Measurements from ENCODE around the gene WDR27. TPM values are rescaled to one million over a fixed set of nuclear protein-coding genes. Genes with fewer than 3 reads are reported as not detected.

WDR27 gene
- total RNA-seq, 1 donor: 23.9 TPM

- no peaks in the 10 kb centered on the region for H4K20me1 ChIP-seq (ENCODE audit: insufficient read depth, low read length)
- no peak overlapping the region for H3K4me3 ChIP-seq (ENCODE audit: insufficient read depth, low read length)
- peaks cover 32% of the 10 kb centered on the region for H3K36me3 ChIP-seq (ENCODE audit: insufficient read depth, low read length)
- no peaks in the 10 kb centered on the region for H3K4me1 ChIP-seq (ENCODE audit: insufficient read depth, low read length)
- H3K9me3 ChIP-seq (ENCODE audit: low read depth, low read length): no peaks in the 10 kb centered on the region
- no peak for TF ChIP-seq CTCF (IDR thresholded peaks at IDR 0.05; ENCODE audit: extremely low read depth, low read depth, low read length)
- H3K4me2 ChIP-seq (ENCODE audit: insufficient read depth, low read length): no peak overlapping the region
- no peak overlapping the region for H2AFZ ChIP-seq (ENCODE audit: low read length)
- H3K79me2 ChIP-seq (ENCODE audit: insufficient read depth, low read length): no peaks in the 10 kb centered on the region
- H3K27ac ChIP-seq (ENCODE audit: low read depth, low read length): no peak overlapping the region
- no peaks in the 10 kb centered on the region for H3K27me3 ChIP-seq (ENCODE audit: insufficient read depth, low read length)
- DNase-seq (ENCODE audit: insufficient read length, low spot score, missing footprints): no peak
Measured at GRCh38 chr6:169663468-169663867, 38.4 kb downstream of the WDR27 start.

GRCh38 chr6:169661391-169661756 lies 40.5 kb downstream of the WDR27 start:
- H3K27me3 ChIP-seq (ENCODE audit: insufficient read depth, low read length): no peaks in the 10 kb centered on the region
- no peak for DNase-seq (ENCODE audit: insufficient read length, low spot score, missing footprints)
- TF ChIP-seq CTCF (IDR thresholded peaks at IDR 0.05; ENCODE audit: extremely low read depth, low read depth, low read length): no peak

GRCh38 chr6:169660751-169661390 lies 41.0 kb downstream of the WDR27 start:
- H3K27me3 ChIP-seq (ENCODE audit: insufficient read depth, low read length): no peaks in the 10 kb centered on the region
- peaks cover 28% of the 10 kb centered on the region for H3K36me3 ChIP-seq (ENCODE audit: insufficient read depth, low read length)
- no peak overlapping the region for H2AFZ ChIP-seq (ENCODE audit: low read length)
- H3K79me2 ChIP-seq (ENCODE audit: insufficient read depth, low read length): no peaks in the 10 kb centered on the region
- no peak for TF ChIP-seq CTCF (IDR thresholded peaks at IDR 0.05; ENCODE audit: extremely low read depth, low read depth, low read length)
- H3K9me3 ChIP-seq (ENCODE audit: low read depth, low read length): no peaks in the 10 kb centered on the region
- DNase-seq (ENCODE audit: insufficient read length, low spot score, missing footprints): no peak
- no peaks in the 10 kb centered on the region for H3K4me1 ChIP-seq (ENCODE audit: insufficient read depth, low read length)
- no peak overlapping the region for H3K27ac ChIP-seq (ENCODE audit: low read depth, low read length)
- H3K4me3 ChIP-seq (ENCODE audit: insufficient read depth, low read length): no peak overlapping the region
- no peak overlapping the region for H3K4me2 ChIP-seq (ENCODE audit: insufficient read depth, low read length)
- H4K20me1 ChIP-seq (ENCODE audit: insufficient read depth, low read length): no peaks in the 10 kb centered on the region

More at GRCh38 chr6:169661391-169661756, 40.5 kb downstream of the WDR27 start:
- H3K9me3 ChIP-seq (ENCODE audit: low read depth, low read length): no peaks in the 10 kb centered on the region
- no peaks in the 10 kb centered on the region for H3K4me1 ChIP-seq (ENCODE audit: insufficient read depth, low read length)
- peaks cover 28% of the 10 kb centered on the region for H3K36me3 ChIP-seq (ENCODE audit: insufficient read depth, low read length)
- H3K27ac ChIP-seq (ENCODE audit: low read depth, low read length): no peak overlapping the region
- H4K20me1 ChIP-seq (ENCODE audit: insufficient read depth, low read length): no peaks in the 10 kb centered on the region
- H3K4me2 ChIP-seq (ENCODE audit: insufficient read depth, low read length): no peak overlapping the region
- no peaks in the 10 kb centered on the region for H3K79me2 ChIP-seq (ENCODE audit: insufficient read depth, low read length)
- no peak overlapping the region for H3K4me3 ChIP-seq (ENCODE audit: insufficient read depth, low read length)
- H2AFZ ChIP-seq (ENCODE audit: low read length): no peak overlapping the region

GRCh38 chr6:169659820-169660610 lies 41.8 kb downstream of the WDR27 start:
- no peak for DNase-seq (ENCODE audit: insufficient read length, low spot score, missing footprints)
- no peaks in the 10 kb centered on the region for H3K27me3 ChIP-seq (ENCODE audit: insufficient read depth, low read length)
- no peak overlapping the region for H3K27ac ChIP-seq (ENCODE audit: low read depth, low read length)
- H3K4me3 ChIP-seq (ENCODE audit: insufficient read depth, low read length): no peak overlapping the region
- H4K20me1 ChIP-seq (ENCODE audit: insufficient read depth, low read length): no peaks in the 10 kb centered on the region
- no peak overlapping the region for H2AFZ ChIP-seq (ENCODE audit: low read length)
- no peaks in the 10 kb centered on the region for H3K4me1 ChIP-seq (ENCODE audit: insufficient read depth, low read length)
- no peaks in the 10 kb centered on the region for H3K79me2 ChIP-seq (ENCODE audit: insufficient read depth, low read length)
- H3K4me2 ChIP-seq (ENCODE audit: insufficient read depth, low read length): no peak overlapping the region
- H3K9me3 ChIP-seq (ENCODE audit: low read depth, low read length): no peaks in the 10 kb centered on the region
- no peak for TF ChIP-seq CTCF (IDR thresholded peaks at IDR 0.05; ENCODE audit: extremely low read depth, low read depth, low read length)
- peaks cover 28% of the 10 kb centered on the region for H3K36me3 ChIP-seq (ENCODE audit: insufficient read depth, low read length)

All from osteoblast (primary cell).